ENCODE results near the gene CRTAP.
"Not testable (repeated sequence)": the region's sequence is repeated elsewhere in the genome, so short reads cannot be mapped to it uniquely, and the experiment has no call there.

The CRTAP gene

GRCh38 chr3:33181641-33182040 is 67.8 kb downstream of the CRTAP start:
- DNase-seq: not testable (repeated sequence)

- no peak for DNase-seq
These were observed 71.0 kb downstream of the CRTAP start for GRCh38 chr3:33184863-33185262.

GRCh38 chr3:33186524-33187367 is 72.9 kb downstream of the CRTAP start:
- no peak for DNase-seq

GRCh38 chr3:33187368-33187634 is 73.5 kb downstream of the CRTAP start:
- DNase-seq: no peak

- DNase-seq: no peak
These were observed 80.5 kb downstream of the CRTAP start for GRCh38 chr3:33194303-33194702.

GRCh38 chr3:33196538-33196937 is 82.7 kb downstream of the CRTAP start:
- no peak for DNase-seq

Data from NCI-H748 treated with DMSO at 0.1 percent for 48 hours (cell line).